Neutrophil (primary cell): ENCODE measurements around the gene CDH20.

Source experiments
- H3K27ac ChIP-seq: fragments of 200-600 bp; sonication (generic); 2 replicates; pipeline ENCODE4 v1.5.1; 2016; ENCODE audit warnings: mild to moderate bottlenecking, moderate library complexity
- H3K27me3 ChIP-seq: fragments of 200-600 bp; sonication (generic); 2 replicates; pipeline ENCODE4 v1.6.0; 2016; ENCODE audit warnings: mild to moderate bottlenecking
- H3K36me3 ChIP-seq: fragments of 200-600 bp; sonication (generic); 2 replicates; pipeline ENCODE4 v1.5.1; 2017
- H3K4me1 ChIP-seq, 2 experiments: fragments of 200-600 bp in 1 of 2; sonication (generic) in 1 of 2; 1 replicate in 1 of 2; 2 replicates in 1 of 2; pipeline versions ENCODE4 v1.5.1 to v1.6.1; 2013 to 2016; ENCODE audit warnings: low read depth in 1 of 2, low read length in 1 of 2, mild to moderate bottlenecking in 1 of 2, moderate library complexity in 1 of 2; ENCODE audit not compliant: control insufficient read depth in 1 of 2, insufficient read depth in 1 of 2
- H3K4me3 ChIP-seq, 2 experiments: fragments of 200-600 bp in 1 of 2; sonication (generic) in 1 of 2; 1 replicate in 1 of 2; 2 replicates in 1 of 2; pipeline ENCODE4 v1.5.1; 2013 to 2016; ENCODE audit warnings: low read depth in 1 of 2, low read length in 1 of 2, mild to moderate bottlenecking in 1 of 2, moderate library complexity in 1 of 2
- H3K9me3 ChIP-seq: fragments of 200-600 bp; sonication (generic); 2 replicates; pipeline ENCODE4 v1.5.1; 2016
- TF ChIP-seq, protein P1 (sequence below): fragments of 200-600 bp; sonication (generic); IDR thresholded peaks from 2 replicates; pipeline ENCODE4 v1.5.1; 2016; ENCODE audit warnings: antibody characterized with exemption

Gene CDH20

DNA sequence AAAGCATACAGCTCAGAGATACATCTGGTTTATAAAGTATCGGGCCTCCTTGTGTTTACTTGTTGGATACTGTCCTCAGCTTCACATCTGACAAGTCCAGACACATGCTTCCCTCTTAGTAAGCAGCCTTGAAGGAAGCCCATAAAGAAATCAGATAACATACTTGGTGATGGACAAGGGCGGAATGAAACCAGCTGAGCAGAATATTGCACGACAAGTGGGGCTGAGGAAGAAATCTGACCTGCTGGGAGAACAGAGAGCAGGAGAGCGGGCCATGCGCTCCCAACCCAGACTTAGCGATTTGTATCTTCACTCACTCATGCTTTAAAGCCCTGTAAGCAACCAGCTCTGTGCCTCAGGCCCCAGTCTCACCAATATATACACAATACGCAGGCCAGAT, 208.4 kb downstream of the CDH20 start:
- Histone ChIP-seq H3K4me1 (no peaks in the 10 kb centered on the region), H3K36me3 (no peaks in the 10 kb centered on the region), H3K4me3 (no peak overlapping the region), H3K27ac (no peak overlapping the region), H3K9me3 (no peaks in the 10 kb centered on the region), H3K27me3 (no peaks in the 10 kb centered on the region)
- TF ChIP-seq, protein P1, sequence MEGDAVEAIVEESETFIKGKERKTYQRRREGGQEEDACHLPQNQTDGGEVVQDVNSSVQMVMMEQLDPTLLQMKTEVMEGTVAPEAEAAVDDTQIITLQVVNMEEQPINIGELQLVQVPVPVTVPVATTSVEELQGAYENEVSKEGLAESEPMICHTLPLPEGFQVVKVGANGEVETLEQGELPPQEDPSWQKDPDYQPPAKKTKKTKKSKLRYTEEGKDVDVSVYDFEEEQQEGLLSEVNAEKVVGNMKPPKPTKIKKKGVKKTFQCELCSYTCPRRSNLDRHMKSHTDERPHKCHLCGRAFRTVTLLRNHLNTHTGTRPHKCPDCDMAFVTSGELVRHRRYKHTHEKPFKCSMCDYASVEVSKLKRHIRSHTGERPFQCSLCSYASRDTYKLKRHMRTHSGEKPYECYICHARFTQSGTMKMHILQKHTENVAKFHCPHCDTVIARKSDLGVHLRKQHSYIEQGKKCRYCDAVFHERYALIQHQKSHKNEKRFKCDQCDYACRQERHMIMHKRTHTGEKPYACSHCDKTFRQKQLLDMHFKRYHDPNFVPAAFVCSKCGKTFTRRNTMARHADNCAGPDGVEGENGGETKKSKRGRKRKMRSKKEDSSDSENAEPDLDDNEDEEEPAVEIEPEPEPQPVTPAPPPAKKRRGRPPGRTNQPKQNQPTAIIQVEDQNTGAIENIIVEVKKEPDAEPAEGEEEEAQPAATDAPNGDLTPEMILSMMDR, result no peak

DNA sequence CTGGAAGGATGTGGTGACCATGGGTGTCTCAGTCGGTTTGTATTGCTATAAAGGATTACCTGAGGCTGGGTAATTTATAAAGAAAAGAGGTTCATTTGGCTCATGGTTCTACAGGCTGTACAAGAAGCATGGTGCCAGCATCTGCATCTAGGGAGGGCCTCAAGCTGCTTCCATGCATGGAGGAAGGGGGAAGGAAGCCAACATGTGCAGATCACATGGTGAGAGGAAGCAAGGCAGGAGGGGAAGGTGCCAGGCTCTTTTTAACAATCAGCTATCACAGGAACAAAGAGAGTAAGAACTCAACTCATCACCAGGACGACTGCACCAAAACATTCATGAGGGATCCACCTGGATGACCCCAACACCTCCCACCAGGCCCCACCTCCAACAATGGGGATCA, 209.4 kb downstream of the CDH20 start:
- Histone ChIP-seq H3K27ac (no peak overlapping the region), H3K36me3 (no peaks in the 10 kb centered on the region), H3K4me1 (no peaks in the 10 kb centered on the region), H3K4me3 (no peak overlapping the region), H3K27me3 (no peaks in the 10 kb centered on the region), H3K9me3 (no peaks in the 10 kb centered on the region)
- TF ChIP-seq, protein P1, result no peak

DNA sequence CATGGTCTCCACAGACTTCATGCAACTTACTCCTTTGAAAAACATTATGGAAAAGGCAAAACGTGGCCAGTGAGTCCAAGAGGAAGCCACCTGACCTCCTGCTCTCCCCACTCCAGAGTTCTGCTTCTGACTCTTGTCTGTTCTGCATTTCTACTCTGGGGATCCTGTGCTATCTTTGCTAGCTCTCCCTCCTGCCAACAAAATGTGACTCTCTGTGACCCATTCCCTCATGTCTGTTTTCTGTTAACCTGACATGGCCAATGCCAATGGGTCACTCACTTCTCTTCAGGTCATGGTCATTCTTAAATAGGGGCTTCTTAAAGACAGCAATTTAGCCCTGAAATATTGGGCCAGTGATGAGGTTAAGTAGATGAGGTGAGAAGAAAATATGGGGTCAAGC, 210.3 kb downstream of the CDH20 start:
- H3K9me3 ChIP-seq, result no peaks in the 10 kb centered on the region

DNA sequence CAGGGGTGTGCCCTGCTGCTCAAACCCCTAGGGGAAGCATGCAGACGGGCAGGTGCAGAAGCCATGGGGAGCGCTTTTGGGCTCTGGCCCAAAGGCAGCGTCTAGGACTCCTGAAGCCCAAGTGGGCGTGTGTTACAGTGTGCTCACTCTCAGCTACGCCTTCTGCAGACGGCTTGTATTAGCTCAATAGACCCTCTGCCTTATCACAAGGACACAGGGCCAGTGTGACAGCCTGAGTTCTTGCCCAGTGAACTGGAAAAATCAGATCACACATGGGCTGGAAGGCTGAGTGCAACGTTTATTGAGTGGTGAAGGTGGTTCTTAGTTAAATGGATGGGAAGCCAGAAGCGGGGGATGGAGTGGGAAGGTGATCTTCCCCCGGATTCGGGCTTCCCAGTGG, 210.9 kb downstream of the CDH20 start:
- H3K36me3 ChIP-seq, result no peaks in the 10 kb centered on the region
- TF ChIP-seq, protein P1, result no peak
- H3K27me3 ChIP-seq, result no peaks in the 10 kb centered on the region
- H3K4me1 ChIP-seq, result no peaks in the 10 kb centered on the region
- no peaks in the 10 kb centered on the region for H3K9me3 ChIP-seq
- no peak overlapping the region for H3K27ac ChIP-seq
- H3K4me3 ChIP-seq, result no peak overlapping the region

More for the DNA sequence above, 210.3 kb downstream of the CDH20 start:
- H3K4me1 ChIP-seq, result no peaks in the 10 kb centered on the region
- H3K27ac ChIP-seq, result no peak overlapping the region
- TF ChIP-seq, protein P1, result no peak
- no peaks in the 10 kb centered on the region for H3K27me3 ChIP-seq
- no peaks in the 10 kb centered on the region for H3K36me3 ChIP-seq
- no peak overlapping the region for H3K4me3 ChIP-seq

DNA sequence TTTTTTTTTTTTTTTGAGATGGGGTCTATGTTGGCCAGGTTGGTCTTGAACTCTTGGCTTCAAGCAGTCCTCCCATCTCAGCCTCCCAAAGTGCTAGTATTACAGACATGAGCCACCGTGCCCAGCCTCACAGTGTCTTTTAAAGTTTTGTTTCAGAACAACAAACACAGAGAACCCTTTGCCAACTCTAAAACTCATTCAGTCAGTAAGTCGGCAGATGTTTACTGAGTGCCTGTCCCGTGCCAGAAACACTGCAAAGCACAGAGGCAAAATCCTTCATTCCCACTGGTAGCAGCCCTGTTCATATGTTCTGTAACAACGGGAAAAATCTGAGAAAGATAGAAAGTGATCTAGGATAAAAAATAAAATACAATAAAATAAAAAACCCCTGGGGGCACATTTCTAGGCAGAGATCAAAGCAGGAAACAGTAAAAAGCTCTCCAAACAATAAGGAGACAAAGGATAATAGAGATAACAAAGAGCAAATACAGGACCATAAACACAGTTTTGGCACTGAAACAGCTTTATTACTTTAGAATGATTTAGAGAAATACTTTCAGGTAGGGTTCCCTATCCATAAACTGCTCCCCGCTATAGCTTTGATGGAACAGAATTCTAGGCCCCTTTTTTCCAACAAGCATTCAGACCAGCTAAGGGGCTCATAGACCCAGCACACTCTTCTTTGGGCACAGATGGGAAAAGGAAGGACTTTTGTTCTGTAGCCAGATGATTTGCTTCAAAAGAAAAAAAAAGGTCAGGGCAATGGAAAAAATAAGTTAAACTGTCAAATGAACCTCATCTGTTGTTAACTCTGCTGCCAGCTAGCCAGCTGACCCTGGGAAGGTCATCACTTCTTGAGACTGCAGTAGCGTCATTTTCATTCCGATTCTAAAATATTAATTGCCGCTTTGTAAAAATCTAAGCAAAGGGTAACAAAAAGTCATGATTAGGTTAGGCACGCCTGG, 212.3 kb downstream of the CDH20 start:
- Histone ChIP-seq H3K4me3 (no peak overlapping the region), H3K27me3 (no peaks in the 10 kb centered on the region), H3K27ac (no peak overlapping the region), H3K36me3 (no peaks in the 10 kb centered on the region), H3K4me1 (no peaks in the 10 kb centered on the region), H3K9me3 (no peaks in the 10 kb centered on the region)
- TF ChIP-seq, protein P1, result no peak
